Endothelial cell of umbilical vein (primary cell): Measurements from ENCODE around the gene THEM5. TPM values are rescaled to one million over a fixed set of nuclear protein-coding genes. Genes with fewer than 3 reads are reported as not detected.

Experiments
- BruUV-seq: library from RNA; stranded (reverse); fragments of 400-500 nt; replicated peaks from 2 replicates; lab custom pipeline; 2021; lab: Mats Ljungman, UMichigan
- CTCF ChIA-PET: fragments of 300-600, 350-600 bp; sonication (Branson Sonifier 250); formaldehyde crosslinking; loops from one replicate; lab custom pipeline; 2021; ENCODE audit warnings: antibody characterized with exemption, inconsistent platforms; lab: Charles Lee
- POLR2A ChIA-PET: fragments of 300-600, 350-600 bp; sonication (Branson Sonifier 250); formaldehyde crosslinking; loops from one replicate; lab custom pipeline; 2021; ENCODE audit warnings: antibody characterized with exemption, inconsistent platforms; lab: Charles Lee
- DNase-seq: peaks from one replicate; pipeline ENCODE4 v3.0.0-alpha.2; 2011; ENCODE audit warnings: low read depth, low spot score
- FAIRE-seq: peaks from 2 replicates; lab custom pipeline; 2011; peaks lifted over from hg19 to GRCh38; lab: Jason Lieb, UNC
- H2AFZ ChIP-seq: 2 replicates; pipeline ENCODE4 v1.6.0; 2012; ENCODE audit warnings: low read depth, low read length, control low read depth, inconsistent platforms
- H3K27ac ChIP-seq: 2 replicates; pipeline ENCODE4 v1.5.1; 2011; ENCODE audit warnings: low read depth, mild to moderate bottlenecking, control low read depth, low read length, moderate library complexity; ENCODE audit not compliant: insufficient read depth
- H3K27me3 ChIP-seq, 2 experiments: 2 replicates each; pipeline versions ENCODE4 v1.6.0 to v1.6.1; 2011; ENCODE audit warnings: low read length in 2 of 2, mixed read lengths in 1 of 2; ENCODE audit not compliant: control insufficient read depth in 2 of 2, insufficient read depth in 2 of 2
- H3K36me3 ChIP-seq, 2 experiments: 2 replicates in 1 of 2; 3 replicates in 1 of 2; pipeline ENCODE4 v1.5.1; 2011; ENCODE audit warnings: low read length in 2 of 2, mild to moderate bottlenecking in 1 of 2, moderate library complexity in 1 of 2; ENCODE audit not compliant: control insufficient read depth in 2 of 2, insufficient read depth in 2 of 2; ENCODE audit errors: extremely low read depth in 1 of 2
- H3K4me1 ChIP-seq: 3 replicates; pipeline ENCODE4 v1.5.1; 2011; ENCODE audit warnings: mild to moderate bottlenecking, low read length; ENCODE audit not compliant: control insufficient read depth, insufficient read depth; ENCODE audit errors: extremely low read depth
- H3K4me2 ChIP-seq: 2 replicates; pipeline ENCODE4 v1.6.1; 2011; ENCODE audit warnings: low read length, control low read depth, mixed read lengths; ENCODE audit not compliant: insufficient read depth
- H3K4me3 ChIP-seq, 3 experiments: fragments of 200-600 bp in 1 of 3; sonication (generic), shearing (Covaris generic) in 1 of 3; replicated peaks in 1 of 3; 2 replicates each; pipeline ENCODE4 v1.5.1; 2011 to 2016; ENCODE audit warnings: control low read depth in 3 of 3, low read length in 3 of 3, mild to moderate bottlenecking in 2 of 3, inconsistent platforms in 1 of 3, low read depth in 1 of 3, moderate library complexity in 1 of 3; ENCODE audit not compliant: insufficient read depth in 1 of 3
- H3K79me2 ChIP-seq: 2 replicates; pipeline ENCODE4 v1.6.0; 2012; ENCODE audit warnings: low read length, inconsistent platforms; ENCODE audit not compliant: control insufficient read depth, insufficient read depth
- H3K9ac ChIP-seq: replicated peaks from 2 replicates; pipeline ENCODE3; 2011; ENCODE audit warnings: low read length, control low read depth; ENCODE audit not compliant: insufficient read depth; ENCODE audit errors: extremely low read depth
- H3K9me1 ChIP-seq: replicated peaks from 3 replicates; pipeline ENCODE4 v1.6.0; 2011; ENCODE audit warnings: mild to moderate bottlenecking, low read length; ENCODE audit not compliant: control insufficient read depth, insufficient read depth; ENCODE audit errors: extremely low read depth
- H3K9me3 ChIP-seq: replicated peaks from 2 replicates; pipeline ENCODE4 v1.5.1; 2012; ENCODE audit warnings: low read length, inconsistent platforms; ENCODE audit not compliant: control insufficient read depth, insufficient read depth
- H4K20me1 ChIP-seq: replicated peaks from 2 replicates; pipeline ENCODE3; 2011; ENCODE audit warnings: mild to moderate bottlenecking, low read length; ENCODE audit not compliant: control insufficient read depth, insufficient read depth; ENCODE audit errors: extremely low read depth
- CTCF ChIP-seq, 2 donors: IDR thresholded peaks; 1 replicate in 1 of 2; 2 replicates in 1 of 2; pipeline ENCODE4 v1.5.1; 2011; ENCODE audit warnings: low read length in 2 of 2, mild to moderate bottlenecking in 2 of 2, moderate library complexity in 2 of 2, control low read depth in 1 of 2, inconsistent platforms in 1 of 2, low read depth in 1 of 2; ENCODE audit not compliant: insufficient read depth in 1 of 2; ENCODE audit errors: extremely low read depth in 1 of 2
- EZH2 ChIP-seq: IDR thresholded peaks from 2 replicates; pipeline ENCODE4 v1.6.1; 2012; ENCODE audit warnings: borderline replicate concordance, low read depth, mild to moderate bottlenecking, moderate library complexity, low read length, inconsistent platforms; ENCODE audit not compliant: severe bottlenecking
- FOS ChIP-seq: IDR thresholded peaks from 2 replicates; pipeline ENCODE4 v1.6.1; 2011; ENCODE audit warnings: mild to moderate bottlenecking, low read length, moderate library complexity, borderline replicate concordance; ENCODE audit not compliant: insufficient read depth
- GATA2 ChIP-seq: IDR thresholded peaks from 2 replicates; pipeline ENCODE4 v1.7.0; 2011; ENCODE audit warnings: low read depth, mild to moderate bottlenecking, moderate library complexity, mixed read lengths, low read length; ENCODE audit not compliant: insufficient read length, insufficient read depth
- JUN ChIP-seq: IDR thresholded peaks from 2 replicates; pipeline ENCODE4 v1.6.1; 2011; ENCODE audit warnings: borderline replicate concordance, low read depth; ENCODE audit not compliant: insufficient read length, insufficient read depth
- MYC ChIP-seq: IDR thresholded peaks from one replicate; pipeline ENCODE4 v1.6.1; 2011; ENCODE audit warnings: mild to moderate bottlenecking, low read depth, low read length
- POLR2A ChIP-seq: IDR thresholded peaks from 2 replicates; pipeline ENCODE4 v1.6.1; 2012; ENCODE audit warnings: low read depth, mild to moderate bottlenecking, control low read depth, low read length
- POLR2AphosphoS5 ChIP-seq: IDR thresholded peaks from 2 replicates; pipeline ENCODE4 v1.6.1; 2012; ENCODE audit warnings: low read depth, mild to moderate bottlenecking, control low read depth, low read length, moderate library complexity; ENCODE audit not compliant: insufficient read depth
- dilution Hi-C: fragments of 300-500 bp; cut with MboI; formaldehyde crosslinking; loops from one replicate; pipeline ENCODE4 v1.15.0; 2019; ENCODE audit warnings: low sequenced_read_pairs; ENCODE audit not compliant: extremely low pct_ligation_motif_present
- intact Hi-C: fragments of 100-400 bp; cut with micrococcal nuclease; formaldehyde crosslinking; loops from one replicate; pipeline ENCODE4 v1.10.0; 2022
- polyA plus RNA-seq, 4 experiments: library from polyadenylated mRNA; depleted of rRNA in 3 of 4; stranded (reverse) in 3 of 4; unstranded in 1 of 4; fragments of >200 nt; gene quantifications; 2 replicates each; pipeline versions ENCODE4 v1.2.1 to v1.2.3, GENCODE V29; 2011 to 2012; ENCODE audit warnings: missing spikeins in 1 of 4
- total RNA-seq: library from RNA; stranded (reverse); gene quantifications from 2 replicates; pipeline ENCODE4 v1.2.3, GENCODE V29; 2021
- TF ChIP-seq, protein P1 (sequence below): IDR thresholded peaks from 2 replicates; pipeline ENCODE4 v1.6.1; 2011; ENCODE audit not compliant: insufficient read depth, insufficient read length

Gene THEM5
- total and polyA plus RNA-seq, 2 donors (not counting 3 experiments of a cell fraction or from before 2014, with no cell fraction given): not detected

- POLR2A ChIA-PET: no interaction called here
- Histone ChIP-seq H3K4me2 (no peak within 1 kb of the TSS), H3K9me3 (no peaks in the 10 kb centered on the region), H3K9me1 (no peaks in the 10 kb centered on the region), H3K27ac (no peak within 1 kb of the TSS), H3K36me3 (no peaks in the 10 kb centered on the region), H4K20me1 (no peaks in the 10 kb centered on the region), H2AFZ (no peak within 1 kb of the TSS), H3K4me1 (no peaks in the 10 kb centered on the region), H3K4me3 (no peak within 1 kb of the TSS), H3K27me3 (peaks cover 17 to 23% of the 10 kb centered on the region in 2 experiments), H3K9ac (no peak within 1 kb of the TSS), H3K79me2 (no peaks in the 10 kb centered on the region)
- DNase-seq: no peak
- no peak for FAIRE-seq
- BruUV-seq: no TSS peak
- CTCF ChIA-PET: interaction anchor here (2.4 kb wide), 1 partner anchor 31 kb away, joined by 8 read pairs; no protein-coding TSS in a partner anchor
- dilution Hi-C loops: no loop called here
- TF ChIP-seq POLR2A: no peak
- no peak for TF ChIP-seq EZH2
- TF ChIP-seq GATA2: no peak
- no peak for TF ChIP-seq POLR2AphosphoS5
- intact Hi-C loops: no loop called here
Observed at GRCh38 chr1:151805066-151805820, 48.3 kb downstream of the THEM5 start, which contains the start of gene LINGO4. Gene LINGO4, minus strand, starts transcription at chr1:151805419. Its CDS starts 2,715 bp downstream, at chr1:151802704.

DNA sequence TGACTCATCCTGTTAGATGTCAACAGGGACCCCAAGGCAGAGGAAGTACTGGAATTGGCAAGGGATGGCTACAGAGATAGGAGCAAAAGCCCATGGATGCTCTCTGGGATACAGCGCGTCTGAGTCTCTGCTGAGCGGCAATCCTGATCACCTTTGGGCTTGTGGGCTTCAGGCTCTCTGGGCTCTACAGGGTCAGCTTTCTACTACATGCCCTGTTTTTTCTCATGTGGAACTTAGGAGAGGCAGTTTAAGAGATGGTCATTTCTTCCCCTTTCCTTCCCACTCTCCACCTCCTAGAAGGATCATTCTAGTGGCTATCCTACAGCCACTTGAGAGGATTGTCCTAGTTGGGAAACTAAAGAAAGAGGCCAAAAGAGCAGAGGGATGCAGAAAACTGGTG, 49.6 kb downstream of the THEM5 start:
- Histone ChIP-seq H4K20me1 (no peaks in the 10 kb centered on the region), H3K4me3 (no peak overlapping the region), H3K79me2 (no peaks in the 10 kb centered on the region), H3K4me2 (no peak overlapping the region), H3K27me3 (peaks cover 16 to 20% of the 10 kb centered on the region in 2 experiments), H2AFZ (no peak overlapping the region), H3K9ac (no peak overlapping the region), H3K36me3 (no peaks in the 10 kb centered on the region), H3K9me3 (no peaks in the 10 kb centered on the region), H3K9me1 (no peaks in the 10 kb centered on the region), H3K27ac (no peak overlapping the region), H3K4me1 (no peaks in the 10 kb centered on the region)
- dilution Hi-C loops (no loop called here), intact Hi-C loops (no loop called here)
- no TSS peak for BruUV-seq
- ChIA-PET CTCF (interaction anchor here (1.5 to 2.6 kb wide), 3 partner anchors 13 to 22 kb away, joined by 3 to 7 read pairs (median 3); no protein-coding TSS in a partner anchor), POLR2A (no interaction called here)
- FAIRE-seq: no peak
- TF ChIP-seq POLR2A: no peak
- TF ChIP-seq, protein P1, sequence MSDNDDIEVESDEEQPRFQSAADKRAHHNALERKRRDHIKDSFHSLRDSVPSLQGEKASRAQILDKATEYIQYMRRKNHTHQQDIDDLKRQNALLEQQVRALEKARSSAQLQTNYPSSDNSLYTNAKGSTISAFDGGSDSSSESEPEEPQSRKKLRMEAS: no peak
- no peak for TF ChIP-seq FOS
- TF ChIP-seq MYC: no peak
- TF ChIP-seq GATA2: no peak
- no peak for TF ChIP-seq POLR2AphosphoS5
- no peak for TF ChIP-seq JUN
- TF ChIP-seq EZH2: no peak
- TF ChIP-seq CTCF (IDR thresholded peaks at IDR 0.05; ENCODE audit: extremely low read depth in 1 of 2, insufficient read depth in 1 of 2, low read depth in 1 of 2, low read length in 2 of 2): no peak
- DNase-seq: no peak
